IPS-18a (cell line): Measurements from ENCODE around the gene DPP6.

Experiments used
- H3K27ac ChIP-seq: one replicate; pipeline ENCODE4 v1.5.1; 2013; ENCODE audit warnings: low read length
- H3K27me3 ChIP-seq: one replicate; pipeline ENCODE4 v1.6.1; 2013; ENCODE audit warnings: mild to moderate bottlenecking, low read length; ENCODE audit not compliant: control insufficient read depth, insufficient read depth
- H3K36me3 ChIP-seq: one replicate; pipeline ENCODE4 v1.6.1; 2013; ENCODE audit warnings: low read depth, low read length; ENCODE audit not compliant: control insufficient read depth
- H3K4me1 ChIP-seq: one replicate; pipeline ENCODE4 v1.6.1; 2013; ENCODE audit warnings: low read depth, low read length; ENCODE audit not compliant: control insufficient read depth
- H3K4me3 ChIP-seq: one replicate; pipeline ENCODE4 v1.5.1; 2013; ENCODE audit warnings: low read length
- H3K9ac ChIP-seq: one replicate; pipeline ENCODE4 v1.6.1; 2013; ENCODE audit warnings: mild to moderate bottlenecking, low read length, moderate library complexity
- H3K9me3 ChIP-seq: one replicate; pipeline ENCODE4 v1.6.1; 2013; ENCODE audit warnings: low read depth, low read length; ENCODE audit not compliant: control insufficient read depth

Gene DPP6

DNA sequence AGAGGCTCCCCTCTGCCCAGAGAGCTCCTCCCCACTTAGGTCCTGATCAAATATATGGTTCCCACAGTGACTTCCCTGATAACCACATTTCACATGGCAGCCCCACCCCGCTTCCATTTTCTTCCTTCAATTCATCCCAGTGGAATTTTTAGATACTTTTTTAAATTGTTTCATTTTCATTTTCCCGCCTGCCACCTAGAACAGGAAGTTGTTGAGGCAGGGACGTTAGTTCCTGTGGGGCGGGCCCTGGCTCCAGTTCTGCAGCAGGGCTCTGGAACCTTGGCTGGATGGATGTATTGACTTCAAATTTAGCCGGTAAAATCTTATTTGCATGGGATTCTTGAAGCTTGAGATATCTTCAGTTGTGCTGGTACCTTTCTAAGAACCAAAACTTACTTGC lies 724.2 kb downstream of the DPP6 start:
- Histone ChIP-seq H3K4me3 (no peak overlapping the region), H3K9me3 (no peaks in the 10 kb centered on the region), H3K36me3 (no peaks in the 10 kb centered on the region), H3K4me1 (peaks cover 2% of the 10 kb centered on the region), H3K27me3 (no peaks in the 10 kb centered on the region), H3K9ac (no peak overlapping the region), H3K27ac (no peak overlapping the region)

DNA sequence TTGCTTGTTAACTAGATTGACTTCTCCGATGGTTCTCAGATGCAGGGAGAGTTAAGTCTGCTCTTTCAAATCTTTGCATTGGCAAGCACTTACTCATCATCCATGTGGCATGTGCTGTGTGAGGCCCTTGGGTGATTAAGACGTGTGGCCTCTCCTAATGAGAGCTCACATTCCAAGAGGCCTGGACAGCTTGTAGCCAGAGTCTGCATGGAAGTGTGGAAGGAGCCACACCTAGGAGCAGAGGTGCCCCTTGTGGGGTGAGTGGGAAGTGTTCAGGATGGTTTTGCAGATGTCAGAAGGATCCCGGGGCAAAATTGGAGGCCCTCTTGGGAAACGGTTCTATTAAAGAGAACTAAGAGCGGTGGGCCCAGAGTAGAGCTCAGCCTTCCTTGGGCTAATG lies 724.8 kb downstream of the DPP6 start:
- Histone ChIP-seq H3K4me1 (peaks cover 2% of the 10 kb centered on the region), H3K36me3 (no peaks in the 10 kb centered on the region), H3K27me3 (no peaks in the 10 kb centered on the region), H3K4me3 (no peak overlapping the region), H3K9ac (no peak overlapping the region), H3K9me3 (no peaks in the 10 kb centered on the region), H3K27ac (no peak overlapping the region)

DNA sequence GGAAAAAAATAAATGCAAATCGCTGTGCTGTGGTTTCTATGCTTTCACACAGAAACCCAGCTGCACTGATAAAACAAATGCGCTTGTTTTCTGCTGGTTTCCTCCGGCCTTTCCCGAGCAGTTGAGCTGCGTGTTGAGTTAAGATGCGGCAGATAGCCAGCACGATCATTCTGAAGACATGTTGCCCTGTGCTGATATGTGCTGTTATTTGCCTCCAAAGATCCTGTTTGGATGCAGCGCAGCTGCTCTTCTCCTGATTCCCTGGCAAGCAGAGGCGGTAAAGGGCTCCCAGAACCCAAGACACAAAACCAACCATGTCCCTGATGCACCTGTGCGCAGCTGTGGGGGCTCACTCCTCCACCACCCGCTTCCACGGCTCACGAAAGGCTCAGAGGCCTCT lies 725.3 kb downstream of the DPP6 start:
- Histone ChIP-seq H3K9me3 (no peaks in the 10 kb centered on the region), H3K9ac (no peak overlapping the region), H3K27ac (no peak overlapping the region), H3K4me1 (peaks cover 2% of the 10 kb centered on the region), H3K27me3 (no peaks in the 10 kb centered on the region), H3K36me3 (no peaks in the 10 kb centered on the region), H3K4me3 (no peak overlapping the region)

DNA sequence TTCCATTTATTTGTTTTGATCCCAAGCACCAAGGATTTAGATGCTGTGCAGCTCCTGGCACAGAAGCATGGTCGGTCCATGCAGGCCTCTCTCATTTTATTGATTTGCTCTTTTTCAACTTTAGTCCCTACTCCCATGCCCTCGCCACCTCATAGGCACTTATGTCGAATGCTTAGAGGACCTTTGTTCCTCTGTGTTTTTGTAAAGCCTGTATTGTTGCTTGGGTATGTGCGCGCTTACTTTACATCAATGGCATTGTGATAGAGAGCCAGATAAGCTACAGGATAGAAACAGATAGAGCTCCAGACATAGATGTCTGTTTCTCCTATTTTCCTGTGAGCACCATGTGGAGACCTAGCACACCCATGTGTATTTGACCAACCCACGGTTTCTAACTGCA lies 725.7 kb downstream of the DPP6 start:
- Histone ChIP-seq H3K36me3 (no peaks in the 10 kb centered on the region), H3K4me1 (peaks cover 2% of the 10 kb centered on the region), H3K9ac (no peak overlapping the region), H3K27ac (no peak overlapping the region), H3K9me3 (no peaks in the 10 kb centered on the region), H3K27me3 (no peaks in the 10 kb centered on the region), H3K4me3 (no peak overlapping the region)

DNA sequence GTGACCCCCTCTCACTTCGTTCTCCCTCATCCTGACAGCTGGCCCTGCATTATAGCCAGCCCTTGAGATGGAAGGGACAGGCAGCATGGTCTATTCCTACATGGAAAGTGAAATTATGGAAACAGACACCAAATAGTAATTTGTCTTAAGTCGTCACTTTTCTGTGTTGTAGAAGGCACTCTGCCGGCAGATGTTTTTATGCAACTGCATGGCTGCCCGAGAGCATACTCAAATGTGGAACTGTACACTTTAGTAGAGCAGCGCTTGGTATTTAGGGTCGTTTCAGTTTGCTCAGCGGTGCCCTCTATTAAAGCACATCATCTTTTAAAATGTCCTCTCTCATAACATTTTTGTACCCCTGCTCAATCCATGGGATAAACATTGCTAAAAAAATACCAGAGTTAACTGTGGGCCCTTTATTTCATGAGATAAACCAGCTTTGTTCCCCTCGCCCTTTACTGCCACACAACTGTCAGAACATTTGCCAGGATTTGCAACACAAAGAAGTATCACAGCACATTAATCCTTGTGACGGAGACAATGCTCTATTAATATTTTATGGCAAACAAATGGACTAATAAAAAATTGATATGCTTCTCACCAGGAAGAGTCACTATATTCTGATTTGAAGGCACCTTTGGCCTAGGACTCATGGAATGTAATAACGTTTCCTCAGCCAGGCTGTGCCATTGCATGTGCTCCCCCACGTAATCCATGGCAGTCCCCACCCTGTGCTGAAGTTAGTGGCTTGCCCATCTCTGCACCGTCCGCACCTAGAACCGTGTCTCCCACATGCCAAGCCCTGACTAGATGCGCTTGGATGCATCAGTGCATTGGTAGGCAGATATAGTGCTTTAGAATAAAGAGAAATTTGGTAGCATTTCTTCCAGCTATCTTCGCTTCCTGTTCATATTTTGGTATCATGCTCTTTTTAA lies 729.4 kb downstream of the DPP6 start:
- Histone ChIP-seq H3K27me3 (no peaks in the 10 kb centered on the region), H3K36me3 (no peaks in the 10 kb centered on the region), H3K9me3 (no peaks in the 10 kb centered on the region), H3K9ac (no peak overlapping the region), H3K4me3 (no peak overlapping the region), H3K27ac (no peak overlapping the region), H3K4me1 (peaks cover 2% of the 10 kb centered on the region)

DNA sequence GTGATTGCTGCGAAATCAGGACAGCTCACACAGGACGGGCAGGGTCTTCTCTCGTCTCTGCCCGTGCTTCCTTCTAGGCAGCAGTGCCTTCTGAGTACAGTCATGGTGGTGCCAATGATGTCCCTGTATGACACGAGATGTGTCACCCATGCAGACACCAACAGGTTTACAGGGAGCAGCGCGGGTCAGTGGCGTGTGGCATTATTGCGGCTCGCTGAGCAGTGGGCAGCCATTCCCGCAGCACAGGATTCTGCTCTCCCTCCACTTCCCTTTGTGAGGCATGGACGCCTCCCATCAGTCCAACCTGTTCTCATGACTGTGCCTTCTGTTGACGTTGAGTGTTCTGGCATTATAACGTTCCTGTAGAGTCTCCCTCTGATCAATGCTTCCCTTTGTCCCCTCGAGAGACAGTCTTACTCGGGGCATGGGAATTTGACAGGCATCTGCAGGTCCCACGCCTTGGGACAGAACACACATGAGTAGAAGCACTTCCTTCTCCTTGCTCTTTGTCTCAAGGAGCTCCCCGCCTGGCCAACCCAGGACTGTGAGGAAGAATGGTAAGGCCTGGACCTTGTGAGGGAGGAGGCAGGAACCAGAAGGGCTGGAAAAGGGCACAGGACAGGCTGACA lies 731.2 kb downstream of the DPP6 start:
- Histone ChIP-seq H3K36me3 (no peaks in the 10 kb centered on the region), H3K4me3 (no peak overlapping the region), H3K9me3 (no peaks in the 10 kb centered on the region), H3K4me1 (peaks cover 2% of the 10 kb centered on the region), H3K9ac (no peak overlapping the region), H3K27me3 (no peaks in the 10 kb centered on the region), H3K27ac (no peak overlapping the region)

DNA sequence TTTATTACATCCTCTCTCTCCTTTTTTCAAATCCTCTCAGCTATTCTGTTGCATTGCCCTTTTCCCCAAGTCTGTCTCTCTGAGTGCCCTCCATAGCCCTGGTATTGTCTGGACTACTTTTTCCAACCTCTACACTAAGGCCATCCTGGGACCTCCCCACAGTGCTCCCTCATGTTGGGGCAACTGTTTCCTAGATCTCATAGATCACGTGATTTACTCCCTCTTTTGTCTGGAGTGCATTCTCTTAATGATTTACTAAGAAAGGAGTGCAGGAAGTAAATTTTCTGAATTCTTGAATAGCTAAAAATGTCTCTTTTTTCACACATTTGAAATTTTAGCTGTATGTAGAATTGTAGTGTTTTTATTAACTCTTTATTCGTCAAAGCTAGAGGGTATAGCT lies 733.7 kb downstream of the DPP6 start:
- no peaks in the 10 kb centered on the region for H3K4me1 ChIP-seq
- H3K36me3 ChIP-seq = no peaks in the 10 kb centered on the region
- no peaks in the 10 kb centered on the region for H3K9me3 ChIP-seq
- H3K9ac ChIP-seq = no peak overlapping the region
- no peak overlapping the region for H3K27ac ChIP-seq
- no peaks in the 10 kb centered on the region for H3K27me3 ChIP-seq
- H3K4me3 ChIP-seq = no peak overlapping the region

DNA sequence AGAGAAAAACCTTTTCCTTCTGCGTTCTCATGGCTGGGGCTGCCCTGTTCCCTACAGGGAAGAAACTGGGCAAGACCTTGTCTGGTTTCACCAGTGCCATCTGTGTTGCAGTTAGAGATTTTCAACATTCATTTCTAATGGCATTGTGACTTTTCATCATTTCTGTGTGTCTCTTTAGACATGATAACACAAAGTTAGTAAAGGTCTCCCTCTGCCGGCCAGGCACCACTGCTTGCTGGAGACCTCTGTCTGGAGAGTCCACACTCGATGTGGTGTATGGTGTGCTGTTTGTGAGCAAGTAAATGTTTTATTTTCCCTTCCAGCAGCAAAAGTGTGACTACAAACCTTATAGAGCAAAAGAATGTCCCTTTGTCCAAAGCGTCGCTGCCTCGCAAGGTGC lies 737.2 kb downstream of the DPP6 start:
- no peaks in the 10 kb centered on the region for H3K9me3 ChIP-seq
- H3K4me1 ChIP-seq = no peaks in the 10 kb centered on the region
- H3K27ac ChIP-seq = no peak overlapping the region
- no peak overlapping the region for H3K4me3 ChIP-seq
- H3K36me3 ChIP-seq = no peaks in the 10 kb centered on the region
- H3K27me3 ChIP-seq = peaks cover 6% of the 10 kb centered on the region
- H3K9ac ChIP-seq = no peak overlapping the region

DNA sequence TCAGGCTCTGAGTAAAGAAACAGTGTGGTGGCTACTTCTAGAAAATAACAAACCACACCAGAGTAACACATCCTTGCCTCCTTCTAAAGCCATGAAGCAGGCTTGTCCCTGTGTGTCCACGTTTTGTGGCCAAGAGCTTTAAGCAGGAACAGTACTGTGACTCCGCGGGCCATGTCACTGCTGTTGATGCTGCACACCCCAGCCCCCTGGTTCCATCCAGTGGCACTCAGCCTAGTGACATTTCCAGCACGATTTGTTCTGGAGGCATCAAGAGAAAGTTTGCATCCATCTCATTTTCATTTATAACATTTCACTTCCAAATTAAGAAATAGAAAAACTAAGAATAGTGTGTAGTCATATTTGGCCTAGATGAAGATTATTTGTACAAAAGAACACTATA lies 739.4 kb downstream of the DPP6 start:
- Histone ChIP-seq H3K27ac (no peak overlapping the region), H3K36me3 (no peaks in the 10 kb centered on the region), H3K9me3 (no peaks in the 10 kb centered on the region), H3K4me1 (peaks cover 3% of the 10 kb centered on the region), H3K27me3 (peaks cover 6% of the 10 kb centered on the region), H3K4me3 (no peak overlapping the region), H3K9ac (no peak overlapping the region)

DNA sequence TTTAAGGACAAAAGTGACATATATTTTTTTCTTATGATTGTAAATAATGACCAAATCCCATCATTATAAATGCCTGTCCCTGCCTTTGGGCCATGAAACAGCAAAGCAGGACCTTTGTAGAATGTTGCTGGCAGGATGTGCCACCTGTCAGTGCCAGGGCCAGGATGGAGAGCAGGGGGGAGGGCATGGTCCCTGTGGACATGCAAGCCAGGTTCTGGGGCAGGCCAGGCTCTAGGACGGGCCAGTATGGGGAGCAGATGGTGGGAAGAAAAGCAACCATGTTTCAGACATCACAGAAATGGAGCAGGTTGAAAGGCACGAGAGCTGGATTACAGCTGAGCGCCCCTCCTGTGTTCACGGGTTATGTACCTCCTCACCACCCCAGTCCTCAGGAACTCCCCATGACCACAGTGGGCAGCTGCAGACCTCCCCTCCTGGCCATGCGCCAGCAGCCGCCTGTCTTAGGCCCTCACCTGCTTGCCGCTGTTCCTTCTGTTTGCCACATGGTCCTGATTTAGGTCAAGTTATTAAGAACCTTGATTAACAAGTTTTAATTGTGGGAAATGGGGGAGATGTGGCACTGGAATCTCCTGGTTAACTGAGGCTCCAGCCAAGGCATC lies 740.3 kb downstream of the DPP6 start:
- Histone ChIP-seq H3K9me3 (no peaks in the 10 kb centered on the region), H3K27ac (no peak overlapping the region), H3K27me3 (peaks cover 6% of the 10 kb centered on the region), H3K4me3 (no peak overlapping the region), H3K36me3 (no peaks in the 10 kb centered on the region), H3K9ac (no peak overlapping the region), H3K4me1 (peaks cover 3% of the 10 kb centered on the region)

DNA sequence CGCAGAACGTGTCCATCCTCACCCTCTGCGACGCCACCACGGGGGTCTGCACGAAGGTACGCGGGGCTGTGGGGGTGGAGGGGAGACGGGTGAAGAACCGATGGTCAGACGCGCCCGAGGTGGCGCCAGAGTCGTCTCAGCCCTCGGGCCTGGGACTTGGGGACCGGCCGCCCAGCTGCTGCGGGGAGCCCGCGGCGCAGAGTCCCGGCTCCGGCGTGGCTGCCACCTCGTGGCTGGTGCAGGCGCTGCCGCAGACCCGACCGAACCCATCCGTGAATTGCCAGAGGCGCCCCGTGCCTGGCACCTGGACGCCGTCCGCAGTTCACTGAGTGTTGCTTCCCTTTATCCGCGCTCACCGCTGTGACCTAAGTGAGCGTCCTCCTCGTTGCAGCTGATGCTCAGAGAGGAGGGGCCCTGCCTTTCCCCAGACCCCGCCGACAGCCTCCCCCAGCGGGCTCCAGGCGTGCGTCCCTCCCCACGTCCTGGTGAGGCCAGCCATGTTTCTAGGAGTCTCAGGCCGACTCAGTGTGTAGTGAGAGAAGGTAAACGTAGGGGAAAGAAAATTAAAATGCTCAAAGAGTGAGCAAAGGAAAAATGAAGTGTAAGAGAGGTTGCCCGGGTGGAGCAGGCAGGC lies 742.1 kb downstream of the DPP6 start:
- no peaks in the 10 kb centered on the region for H3K36me3 ChIP-seq
- H3K27me3 ChIP-seq = peaks cover 6% of the 10 kb centered on the region
- H3K9me3 ChIP-seq = no peaks in the 10 kb centered on the region
- H3K27ac ChIP-seq = no peak overlapping the region
- peaks cover 3% of the 10 kb centered on the region for H3K4me1 ChIP-seq
- H3K9ac ChIP-seq = no peak overlapping the region
- peak overlapping the region; percentile 53 for H3K4me3 ChIP-seq
